WTC11 (cell line): Measurements from ENCODE around the gene SPRY2.
A peak's percentile ranks its signal among the peaks of the same experiment; 100 is the strongest.

Experiments used
- ATF6 ChIP-seq: sonication (generic); formaldehyde crosslinking; IDR thresholded peaks from 2 replicates; pipeline ENCODE4 v1.8.1; 2023; ENCODE audit warnings: mild to moderate bottlenecking, missing genetic modification reagents
- CTCF ChIP-seq: fragments of 200-600 bp; IDR thresholded peaks from 2 replicates; pipeline ENCODE4 v1.8.0; 2022; ENCODE audit warnings: antibody characterized with exemption
- ETV6 ChIP-seq: sonication (generic); formaldehyde crosslinking; IDR thresholded peaks from 2 replicates; pipeline ENCODE4 v1.8.1; 2022; ENCODE audit warnings: mild to moderate bottlenecking, missing genetic modification reagents
- JUN ChIP-seq: sonication (generic); formaldehyde crosslinking; IDR thresholded peaks from 2 replicates; pipeline ENCODE4 v1.8.0; 2023; ENCODE audit warnings: mild to moderate bottlenecking, missing genetic modification reagents
- NR2C2 ChIP-seq: sonication (generic); formaldehyde crosslinking; IDR thresholded peaks from 2 replicates; pipeline ENCODE4 v1.8.0; 2022; ENCODE audit warnings: mild to moderate bottlenecking, missing genetic modification reagents
- SP1 ChIP-seq: sonication (generic); formaldehyde crosslinking; conservative IDR thresholded peaks from 2 replicates; pipeline ENCODE4 v1.8.1; 2022; ENCODE audit warnings: missing genetic modification reagents
- STAT6 ChIP-seq: sonication (generic); formaldehyde crosslinking; conservative IDR thresholded peaks from 2 replicates; pipeline ENCODE4 v1.8.1; 2023; ENCODE audit warnings: mild to moderate bottlenecking, low read depth, missing genetic modification reagents, moderate library complexity
- TCF7 ChIP-seq: sonication (generic); formaldehyde crosslinking; IDR thresholded peaks from 2 replicates; pipeline ENCODE4 v1.8.0; 2022; ENCODE audit warnings: mild to moderate bottlenecking, low read depth, missing genetic modification reagents, moderate library complexity
- USF2 ChIP-seq: sonication (generic); formaldehyde crosslinking; IDR thresholded peaks from 2 replicates; pipeline ENCODE4 v1.8.1; 2023; ENCODE audit warnings: mild to moderate bottlenecking, missing genetic modification reagents, moderate library complexity
- ZBTB21 ChIP-seq: sonication (generic); formaldehyde crosslinking; IDR thresholded peaks from 2 replicates; pipeline ENCODE4 v1.8.1; 2023; ENCODE audit warnings: mild to moderate bottlenecking, missing genetic modification reagents, borderline replicate concordance
- ZNF138 ChIP-seq: sonication (generic); formaldehyde crosslinking; conservative IDR thresholded peaks from 2 replicates; pipeline ENCODE4 v1.8.1; 2022; ENCODE audit warnings: mild to moderate bottlenecking, moderate library complexity, missing genetic modification reagents
- ZNF232 ChIP-seq: sonication (generic); formaldehyde crosslinking; IDR thresholded peaks from 2 replicates; pipeline ENCODE4 v1.8.0; 2022; ENCODE audit warnings: mild to moderate bottlenecking, missing genetic modification reagents
- ZNF512 ChIP-seq: sonication (generic); formaldehyde crosslinking; IDR thresholded peaks from 2 replicates; pipeline ENCODE4 v1.8.1; 2022; ENCODE audit warnings: missing genetic modification reagents, borderline replicate concordance

- TF ChIP-seq NR2C2 (CRISPR knock-in tag) (no peak), SP1 (CRISPR knock-in tag) (peak; percentile 60; the same call in 1 of the 2 replicates), CTCF (peak; percentile 97), ZNF232 (CRISPR knock-in tag) (no peak), STAT6 (no peak), ZNF138 (CRISPR knock-in tag) (no peak), ATF6 (CRISPR knock-in tag) (no peak), ZNF512 (CRISPR knock-in tag) (no peak), JUN (0 out of 2 replicates have a peak, but pooled peaks have one; percentile 39), ETV6 (CRISPR knock-in tag) (peak; percentile 90), TCF7 (no peak), USF2 (CRISPR knock-in tag) (no peak), ZBTB21 (CRISPR knock-in tag) (no peak)
These were observed 1.8 kb upstream of the SPRY2 start for GRCh38 chr13:80342471-80343371.
